ENCODE measurements around the gene NXN.
"Not testable (repeated sequence)": the region's sequence is repeated elsewhere in the genome, so short reads cannot be mapped to it uniquely, and the experiment has no call there.

The NXN gene

GRCh38 chr17:957856-958421 is 21.6 kb downstream of the NXN start:
- H3K9me3 Mint-ChIP-seq (ENCODE audit: low read depth) = no peaks in the 10 kb centered on the region
- no peaks in the 10 kb centered on the region for H3K4me1 Mint-ChIP-seq (ENCODE audit: low read depth)
- peaks cover 6% of the 10 kb centered on the region for H3K27me3 Mint-ChIP-seq
- H3K27ac Mint-ChIP-seq = no peak overlapping the region
- no peaks in the 10 kb centered on the region for H3K36me3 Mint-ChIP-seq
- H3K4me3 Mint-ChIP-seq = no peak overlapping the region

GRCh38 chr17:956905-957304 is 22.7 kb downstream of the NXN start:
- Mint-ChIP-seq H3K27ac (no peak overlapping the region), H3K27me3 (peaks cover 8% of the 10 kb centered on the region), H3K36me3 (no peaks in the 10 kb centered on the region), H3K9me3 (ENCODE audit: low read depth) (no peaks in the 10 kb centered on the region), H3K4me3 (no peak overlapping the region), H3K4me1 (ENCODE audit: low read depth) (no peaks in the 10 kb centered on the region)

- no peak overlapping the region for H3K4me3 Mint-ChIP-seq
- H3K4me1 Mint-ChIP-seq (ENCODE audit: low read depth) = peaks cover 1% of the 10 kb centered on the region
- H3K27me3 Mint-ChIP-seq = peaks cover 14% of the 10 kb centered on the region
- no peaks in the 10 kb centered on the region for H3K36me3 Mint-ChIP-seq
- H3K9me3 Mint-ChIP-seq (ENCODE audit: low read depth) = no peaks in the 10 kb centered on the region
- no peak overlapping the region for H3K27ac Mint-ChIP-seq
Observed at GRCh38 chr17:954431-955164, 25.0 kb downstream of the NXN start.

GRCh38 chr17:953767-954166 is 25.8 kb downstream of the NXN start:
- Mint-ChIP-seq H3K27me3 (peaks cover 14% of the 10 kb centered on the region), H3K9me3 (ENCODE audit: low read depth) (no peaks in the 10 kb centered on the region), H3K4me3 (no peak overlapping the region), H3K4me1 (ENCODE audit: low read depth) (peaks cover 1% of the 10 kb centered on the region), H3K36me3 (no peaks in the 10 kb centered on the region), H3K27ac (no peak overlapping the region)

GRCh38 chr17:952592-952991 is 27.0 kb downstream of the NXN start:
- H3K4me3 Mint-ChIP-seq; H3K27ac Mint-ChIP-seq; H3K9me3 Mint-ChIP-seq (ENCODE audit: low read depth); H3K4me1 Mint-ChIP-seq (ENCODE audit: low read depth); H3K36me3 Mint-ChIP-seq: not testable (repeated sequence)
- H3K27me3 Mint-ChIP-seq = peaks cover 13% of the 10 kb centered on the region

- Mint-ChIP-seq H3K4me3 (no peak overlapping the region), H3K27me3 (peaks cover 13% of the 10 kb centered on the region), H3K9me3 (ENCODE audit: low read depth) (no peaks in the 10 kb centered on the region), H3K27ac (no peak overlapping the region), H3K36me3 (no peaks in the 10 kb centered on the region), H3K4me1 (ENCODE audit: low read depth) (peaks cover 1% of the 10 kb centered on the region)
Observed at GRCh38 chr17:951325-952132, 28.0 kb downstream of the NXN start.

- Mint-ChIP-seq H3K27ac (no peak overlapping the region), H3K9me3 (ENCODE audit: low read depth) (no peaks in the 10 kb centered on the region), H3K4me1 (ENCODE audit: low read depth) (peaks cover 1% of the 10 kb centered on the region), H3K4me3 (no peak overlapping the region), H3K36me3 (no peaks in the 10 kb centered on the region), H3K27me3 (peaks cover 11% of the 10 kb centered on the region)
Observed at GRCh38 chr17:949623-950303, 29.8 kb downstream of the NXN start.

- peaks cover 10% of the 10 kb centered on the region for H3K27me3 Mint-ChIP-seq
- no peaks in the 10 kb centered on the region for H3K36me3 Mint-ChIP-seq
- H3K4me3 Mint-ChIP-seq = no peak overlapping the region
- peaks cover 1% of the 10 kb centered on the region for H3K4me1 Mint-ChIP-seq (ENCODE audit: low read depth)
- no peak overlapping the region for H3K27ac Mint-ChIP-seq
- no peaks in the 10 kb centered on the region for H3K9me3 Mint-ChIP-seq (ENCODE audit: low read depth)
Observed at GRCh38 chr17:948284-948852, 31.2 kb downstream of the NXN start.

GRCh38 chr17:946510-947236 is 32.9 kb downstream of the NXN start:
- Mint-ChIP-seq H3K27ac (no peak overlapping the region), H3K4me3 (no peak overlapping the region), H3K4me1 (ENCODE audit: low read depth) (peaks cover 1% of the 10 kb centered on the region), H3K27me3 (peaks cover 7% of the 10 kb centered on the region), H3K36me3 (no peaks in the 10 kb centered on the region), H3K9me3 (ENCODE audit: low read depth) (no peaks in the 10 kb centered on the region)

- H3K4me3 Mint-ChIP-seq = no peak overlapping the region
- no peaks in the 10 kb centered on the region for H3K36me3 Mint-ChIP-seq
- H3K27me3 Mint-ChIP-seq = peaks cover 5% of the 10 kb centered on the region
- H3K27ac Mint-ChIP-seq = no peak overlapping the region
- H3K4me1 Mint-ChIP-seq (ENCODE audit: low read depth) = no peaks in the 10 kb centered on the region
- H3K9me3 Mint-ChIP-seq (ENCODE audit: low read depth) = no peaks in the 10 kb centered on the region
Observed at GRCh38 chr17:945672-946071, 33.9 kb downstream of the NXN start.

GRCh38 chr17:944266-944826 is 35.2 kb downstream of the NXN start:
- Mint-ChIP-seq H3K4me1 (ENCODE audit: low read depth) (no peaks in the 10 kb centered on the region), H3K36me3 (no peaks in the 10 kb centered on the region), H3K27me3 (peaks cover 3% of the 10 kb centered on the region), H3K4me3 (no peak overlapping the region), H3K9me3 (ENCODE audit: low read depth) (no peaks in the 10 kb centered on the region), H3K27ac (no peak overlapping the region)

- no peaks in the 10 kb centered on the region for H3K4me1 Mint-ChIP-seq (ENCODE audit: low read depth)
- peaks cover 3% of the 10 kb centered on the region for H3K27me3 Mint-ChIP-seq
- H3K9me3 Mint-ChIP-seq (ENCODE audit: low read depth) = no peaks in the 10 kb centered on the region
- H3K36me3 Mint-ChIP-seq = no peaks in the 10 kb centered on the region
- H3K27ac Mint-ChIP-seq = no peak overlapping the region
- no peak overlapping the region for H3K4me3 Mint-ChIP-seq
Observed at GRCh38 chr17:935485-935884, 44.1 kb downstream of the NXN start.

GRCh38 chr17:933312-934073 is 46.1 kb downstream of the NXN start:
- Mint-ChIP-seq H3K9me3 (ENCODE audit: low read depth) (no peaks in the 10 kb centered on the region), H3K4me1 (ENCODE audit: low read depth) (no peaks in the 10 kb centered on the region), H3K36me3 (no peaks in the 10 kb centered on the region), H3K4me3 (no peak overlapping the region), H3K27me3 (no peaks in the 10 kb centered on the region), H3K27ac (no peak overlapping the region)
